ENCODE measurements around the gene CNOT4.

- TF ChIP-seq CTCF (IDR thresholded peaks at IDR 0.05) (peak in 6 of 7 experiments; percentile 40 to 64 (median 51)), POLR2A (IDR thresholded peaks at IDR 0.05) (no peak)
Measured at GRCh38 chr7:135512135-135512887, 2.4 kb upstream of the CNOT4 start.

All from body of pancreas (tissue), 4 donors.